GM04504 (cell line): ENCODE results near the gene HDAC9.

Experiments used
- DNase-seq: peaks from one replicate; pipeline ENCODE4 v3.0.0-alpha.2; 2012; ENCODE audit warnings: low read depth

The HDAC9 gene

GRCh38 chr7:18494821-18495408 lies 634 bp upstream of the HDAC9 start:
- no peak for DNase-seq

- no peak for DNase-seq
Measured at GRCh38 chr7:18496341-18496700, 772 bp downstream of the HDAC9 start.

DNA sequence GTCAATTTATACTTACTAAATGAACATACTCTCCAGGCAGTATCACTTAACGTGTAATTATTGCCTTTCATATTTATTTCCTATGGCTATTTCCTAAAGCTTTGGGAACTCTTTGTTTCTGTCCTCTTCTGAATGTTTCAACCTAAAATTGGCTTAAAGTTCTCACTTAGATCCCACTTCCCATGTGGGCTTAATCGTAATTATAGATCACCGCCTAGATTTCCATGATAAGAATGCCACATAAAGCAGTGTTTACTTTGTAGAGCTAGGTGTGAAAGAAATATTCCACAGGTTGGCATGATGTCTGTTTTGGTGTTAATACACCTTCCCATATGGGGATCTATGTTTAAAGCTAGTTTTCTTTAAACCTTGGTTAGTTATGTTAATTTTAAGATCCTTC lies 1.5 kb downstream of the HDAC9 start:
- no peak for DNase-seq

DNA sequence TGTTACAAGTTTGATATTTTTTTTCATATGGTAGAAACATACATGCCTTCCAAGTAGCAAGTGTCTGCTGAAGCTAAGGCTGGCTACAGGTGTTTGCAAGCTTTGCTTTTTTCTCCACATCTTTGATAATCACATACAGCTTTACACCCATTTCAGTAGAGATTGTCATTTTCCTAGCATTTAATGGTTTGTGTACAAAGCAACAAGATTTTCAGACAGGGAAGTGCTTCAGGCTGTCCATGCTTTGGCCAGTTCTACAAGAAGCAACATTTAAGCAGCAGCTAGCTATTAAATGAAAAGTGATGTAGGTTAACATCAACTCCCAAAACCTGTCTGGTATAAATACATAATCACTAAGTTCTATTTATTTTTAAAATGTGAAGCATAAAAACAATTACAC lies 2.3 kb downstream of the HDAC9 start:
- no peak for DNase-seq

- no peak for DNase-seq
Measured at GRCh38 chr7:18498341-18498740, 2.8 kb downstream of the HDAC9 start.

- no peak for DNase-seq
Measured at GRCh38 chr7:18499407-18500177, 4.0 kb downstream of the HDAC9 start.

- DNase-seq: no peak
Measured at GRCh38 chr7:18503126-18503866, 7.7 kb downstream of the HDAC9 start.

GRCh38 chr7:18504965-18505364 lies 9.4 kb downstream of the HDAC9 start:
- DNase-seq: no peak

DNA sequence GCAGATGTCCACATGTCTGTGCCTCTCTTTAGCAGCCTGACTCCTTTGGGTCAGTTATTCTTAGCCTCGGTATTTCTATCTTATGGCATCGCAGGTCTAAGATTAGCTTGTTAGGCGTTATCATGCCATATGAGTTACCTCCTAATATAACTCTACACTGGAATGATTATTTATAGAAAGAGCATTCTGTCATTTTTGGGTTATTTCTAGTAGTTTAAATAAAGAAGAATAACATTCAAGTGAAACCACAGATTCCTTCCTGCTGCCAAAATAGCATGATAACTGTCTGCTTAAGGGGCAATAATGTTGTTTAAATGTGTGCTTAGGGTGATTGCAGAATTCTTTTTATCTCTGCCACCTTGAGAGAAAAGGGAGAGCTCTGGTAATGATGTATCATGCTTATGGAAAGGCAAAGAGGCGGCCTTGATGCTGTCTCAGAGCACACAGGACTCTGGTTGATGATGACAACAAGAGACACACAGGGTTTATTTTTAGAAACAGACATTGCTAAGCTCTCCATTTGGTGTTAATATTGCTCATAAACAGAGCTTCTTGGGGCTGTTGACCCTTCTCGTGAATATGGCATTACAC lies 10.4 kb downstream of the HDAC9 start:
- DNase-seq: no peak

DNA sequence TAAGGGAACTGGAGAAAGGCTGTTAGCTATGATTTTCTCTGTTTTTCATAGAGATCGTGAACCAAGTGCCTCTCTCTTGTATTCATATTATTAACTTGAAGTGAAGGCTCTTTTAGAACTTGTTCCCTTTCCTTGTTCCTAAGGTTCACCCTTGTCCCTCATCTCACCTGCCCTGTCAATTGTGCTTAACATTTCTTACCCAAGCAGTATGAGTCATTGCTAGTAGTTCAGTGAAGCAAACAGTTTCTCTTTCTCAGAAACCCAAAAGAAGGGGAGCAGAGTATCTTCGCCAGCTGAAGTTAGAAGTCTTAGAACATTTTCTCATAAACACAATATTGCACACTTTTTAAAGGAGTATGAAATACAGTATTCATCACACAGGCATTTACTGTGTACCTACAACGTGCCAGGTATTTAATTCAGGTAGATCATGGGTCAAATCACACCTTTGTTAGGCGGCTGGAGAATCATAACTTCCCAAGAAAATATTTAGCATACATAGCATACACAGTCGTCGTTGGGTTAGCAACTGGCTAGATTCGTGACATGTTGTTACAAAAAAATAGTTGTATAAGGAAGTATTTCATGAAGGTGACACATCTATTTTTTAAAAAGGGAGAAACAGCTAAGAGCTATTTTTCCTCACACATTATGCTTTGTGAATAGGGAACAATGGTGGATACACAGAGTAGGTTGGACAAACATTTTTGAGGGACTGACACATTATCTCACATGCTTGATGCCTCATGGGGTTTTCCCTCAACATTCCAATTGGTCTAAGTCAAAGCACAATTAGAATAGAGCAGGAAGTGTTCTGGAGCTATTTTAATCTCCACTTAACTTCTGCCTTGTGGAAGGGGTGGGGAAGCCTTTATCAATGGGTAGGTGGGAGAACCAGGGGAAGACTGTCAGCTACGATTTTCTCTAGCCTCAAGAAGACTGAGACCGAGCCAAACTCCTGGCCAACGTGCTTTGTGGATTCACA lies 13.2 kb downstream of the HDAC9 start:
- DNase-seq: peak; percentile 89

DNA sequence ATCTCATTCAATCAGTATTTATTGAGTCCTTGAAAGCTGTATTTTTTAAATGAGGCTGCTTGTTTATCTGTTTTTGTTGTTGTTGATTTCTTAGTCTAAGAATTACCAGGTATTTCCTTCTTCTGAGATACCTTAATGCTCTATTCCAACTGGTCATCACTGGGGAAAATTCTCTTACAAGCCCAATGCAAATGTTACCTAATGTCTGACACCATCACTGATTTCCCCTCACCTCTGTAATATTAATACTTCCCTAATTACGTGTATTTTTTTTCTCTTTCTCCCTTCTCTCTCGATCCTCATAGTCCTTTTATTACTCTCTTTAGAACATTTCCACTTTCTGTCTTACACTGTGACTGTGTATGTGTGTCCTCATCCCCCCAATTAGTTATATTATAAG lies 13.9 kb downstream of the HDAC9 start:
- no peak for DNase-seq

DNA sequence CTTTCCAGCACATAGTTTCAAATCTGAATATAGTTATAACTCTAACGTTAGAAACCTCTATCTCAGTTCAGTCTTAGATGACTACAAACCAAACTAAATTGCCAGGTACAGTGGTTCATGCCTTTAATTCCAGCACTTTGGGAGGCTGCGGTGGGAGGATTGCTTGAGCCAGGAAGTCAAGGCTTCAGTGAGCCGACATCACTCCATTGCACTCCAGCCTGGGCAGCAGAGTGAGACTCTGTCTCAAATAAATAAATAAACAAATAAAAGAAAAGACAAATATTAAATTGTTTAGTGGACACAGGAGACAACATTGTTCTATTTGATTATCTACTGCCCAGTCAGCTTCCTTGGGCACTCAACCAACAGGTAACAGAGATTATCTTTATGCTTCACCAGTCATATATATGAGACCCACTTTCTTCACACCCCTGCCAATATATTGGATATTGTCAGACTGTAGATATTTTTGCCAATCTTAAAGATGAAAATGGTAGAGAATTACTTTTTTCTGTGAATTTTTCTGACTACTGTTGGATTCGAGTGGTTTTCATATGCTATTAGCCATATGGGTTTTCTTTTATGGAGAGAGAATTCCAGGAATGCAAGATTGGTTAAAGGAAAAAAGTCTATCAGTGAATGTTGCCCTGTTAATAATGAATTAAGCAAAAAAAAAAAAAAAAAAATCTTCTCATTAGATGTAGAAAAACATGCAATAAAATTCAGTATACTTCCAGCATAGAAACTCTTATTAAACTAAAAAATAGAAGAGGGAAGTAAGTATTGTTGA lies 16.0 kb downstream of the HDAC9 start:
- no peak for DNase-seq

- no peak for DNase-seq
Measured at GRCh38 chr7:18513343-18513742, 17.8 kb downstream of the HDAC9 start.

DNA sequence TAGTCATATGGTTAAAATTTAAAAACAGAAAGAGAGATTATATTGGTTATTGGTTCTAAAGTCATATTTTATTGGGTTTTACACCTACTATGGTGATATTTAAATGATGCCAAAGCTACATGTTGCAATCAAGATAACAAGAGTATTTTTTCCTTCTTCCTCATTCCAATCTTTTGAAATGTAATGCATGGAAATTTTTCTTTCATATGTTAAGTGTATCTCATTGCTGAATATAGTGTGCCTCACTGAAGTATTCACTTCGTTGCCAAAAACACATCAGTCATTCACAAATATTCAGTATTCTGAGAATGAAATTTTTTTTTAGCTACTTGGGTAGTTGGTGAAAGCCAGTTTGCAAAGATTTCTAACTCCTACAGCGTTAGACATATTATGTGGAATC lies 19.5 kb downstream of the HDAC9 start:
- DNase-seq: no peak

- DNase-seq: no peak
Measured at GRCh38 chr7:18517646-18518045, 22.1 kb downstream of the HDAC9 start.

- no peak for DNase-seq
Measured at GRCh38 chr7:18518555-18518954, 23.0 kb downstream of the HDAC9 start.

DNA sequence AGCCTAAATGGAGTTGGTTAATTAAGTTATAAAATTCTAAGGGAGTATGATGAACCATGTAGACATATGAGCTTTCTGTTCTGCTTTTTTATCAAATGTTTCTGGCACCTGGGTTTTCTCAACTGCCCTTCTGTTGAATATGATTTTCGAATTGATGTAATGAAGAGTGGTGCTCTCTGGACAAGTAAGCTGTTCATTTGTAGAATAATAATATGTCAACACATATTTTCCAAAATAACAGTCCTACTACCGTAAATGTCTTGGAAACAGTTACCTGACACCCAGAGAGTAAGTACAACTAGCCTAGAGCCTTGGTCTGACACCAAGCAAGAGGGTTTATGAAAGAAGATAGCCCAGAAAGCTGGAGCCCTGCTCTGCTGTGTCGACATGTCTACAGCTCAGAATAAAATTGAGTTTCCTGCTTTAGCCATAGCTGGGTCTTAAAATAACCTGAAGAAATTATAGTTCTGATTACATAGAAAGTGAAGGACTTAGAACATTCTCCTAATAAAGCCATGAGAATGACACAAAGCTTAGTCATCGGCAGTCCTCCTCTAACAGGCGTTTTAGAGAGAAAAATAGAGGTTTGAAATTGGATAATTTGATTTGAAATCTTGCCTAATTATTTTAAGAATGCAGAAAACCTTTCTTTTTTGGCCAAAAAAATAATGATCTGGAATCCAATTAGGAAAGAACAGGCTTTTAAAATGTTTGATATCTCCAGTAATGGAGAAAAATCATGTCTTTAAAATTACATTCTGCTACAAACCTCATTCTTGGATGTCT lies 25.1 kb downstream of the HDAC9 start:
- DNase-seq: peak; percentile 37

- DNase-seq: no peak
Measured at GRCh38 chr7:18521236-18521589, 25.7 kb downstream of the HDAC9 start.

- no peak for DNase-seq
Measured at GRCh38 chr7:18521945-18522566, 26.5 kb downstream of the HDAC9 start.

GRCh38 chr7:18524248-18524647 lies 28.7 kb downstream of the HDAC9 start:
- no peak for DNase-seq
